ENCODE measurements around the gene DDX1.

DNA sequence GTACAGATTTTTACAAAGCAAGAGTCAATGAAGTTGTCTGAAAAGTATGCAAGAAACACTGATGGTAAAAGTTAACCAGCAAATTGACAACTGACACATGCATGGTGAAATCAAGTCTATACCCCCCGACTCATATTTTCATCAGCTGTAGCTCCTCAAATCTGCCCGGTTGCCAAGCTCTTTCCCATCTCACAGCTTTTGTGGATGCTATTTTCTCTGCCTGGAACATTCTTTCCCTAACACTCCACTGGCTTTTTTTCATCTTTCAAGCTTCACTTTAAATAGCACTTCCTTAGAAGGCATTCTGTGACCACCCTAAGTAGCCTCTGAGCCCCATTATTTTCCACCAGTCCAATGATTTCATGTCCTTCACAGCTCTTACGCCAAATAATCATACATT lies 48.6 kb upstream of the DDX1 start:
- TF ChIP-seq, protein P1, sequence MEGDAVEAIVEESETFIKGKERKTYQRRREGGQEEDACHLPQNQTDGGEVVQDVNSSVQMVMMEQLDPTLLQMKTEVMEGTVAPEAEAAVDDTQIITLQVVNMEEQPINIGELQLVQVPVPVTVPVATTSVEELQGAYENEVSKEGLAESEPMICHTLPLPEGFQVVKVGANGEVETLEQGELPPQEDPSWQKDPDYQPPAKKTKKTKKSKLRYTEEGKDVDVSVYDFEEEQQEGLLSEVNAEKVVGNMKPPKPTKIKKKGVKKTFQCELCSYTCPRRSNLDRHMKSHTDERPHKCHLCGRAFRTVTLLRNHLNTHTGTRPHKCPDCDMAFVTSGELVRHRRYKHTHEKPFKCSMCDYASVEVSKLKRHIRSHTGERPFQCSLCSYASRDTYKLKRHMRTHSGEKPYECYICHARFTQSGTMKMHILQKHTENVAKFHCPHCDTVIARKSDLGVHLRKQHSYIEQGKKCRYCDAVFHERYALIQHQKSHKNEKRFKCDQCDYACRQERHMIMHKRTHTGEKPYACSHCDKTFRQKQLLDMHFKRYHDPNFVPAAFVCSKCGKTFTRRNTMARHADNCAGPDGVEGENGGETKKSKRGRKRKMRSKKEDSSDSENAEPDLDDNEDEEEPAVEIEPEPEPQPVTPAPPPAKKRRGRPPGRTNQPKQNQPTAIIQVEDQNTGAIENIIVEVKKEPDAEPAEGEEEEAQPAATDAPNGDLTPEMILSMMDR (IDR thresholded peaks at IDR 0.05) = no peak
- TF ChIP-seq POLR2A (IDR thresholded peaks at IDR 0.05) = no peak
